Measurements from ENCODE around the gene PTPN5.

PTPN5 gene

GRCh38 chr11:18773681-18774080 lies 17.9 kb downstream of the PTPN5 start:
- no peak for DNase-seq (ENCODE audit: low read depth, low spot score)

DNA sequence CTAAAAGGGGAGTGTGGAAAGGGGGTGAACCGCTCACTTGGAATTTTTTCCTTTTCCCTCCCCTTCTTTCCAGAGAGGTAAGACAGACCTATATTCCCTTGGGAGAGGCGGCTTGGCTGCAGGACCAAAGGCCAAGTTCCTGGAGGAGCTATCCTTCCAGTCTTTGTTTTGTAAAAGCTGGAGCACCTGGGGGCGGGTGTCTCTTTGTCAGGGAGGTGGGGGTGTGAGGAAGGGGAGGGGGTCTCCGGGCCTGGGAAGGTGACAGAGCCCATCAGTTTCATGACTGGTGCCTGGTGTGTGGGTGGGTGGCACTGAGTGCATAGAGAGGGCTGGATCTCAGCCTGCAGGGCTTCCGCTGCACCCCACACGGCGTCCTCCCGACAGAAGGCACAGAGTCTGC lies 18.5 kb downstream of the PTPN5 start:
- no peak for DNase-seq (ENCODE audit: low read depth, low spot score)

GRCh38 chr11:18772211-18772610 lies 19.4 kb downstream of the PTPN5 start:
- no peak for DNase-seq (ENCODE audit: low read depth, low spot score)

- no peak for DNase-seq (ENCODE audit: low read depth, low spot score)
Measured at GRCh38 chr11:18771266-18772035, 20.1 kb downstream of the PTPN5 start.

GRCh38 chr11:18770479-18771125 lies 21.0 kb downstream of the PTPN5 start:
- DNase-seq (ENCODE audit: low read depth, low spot score): no peak

DNA sequence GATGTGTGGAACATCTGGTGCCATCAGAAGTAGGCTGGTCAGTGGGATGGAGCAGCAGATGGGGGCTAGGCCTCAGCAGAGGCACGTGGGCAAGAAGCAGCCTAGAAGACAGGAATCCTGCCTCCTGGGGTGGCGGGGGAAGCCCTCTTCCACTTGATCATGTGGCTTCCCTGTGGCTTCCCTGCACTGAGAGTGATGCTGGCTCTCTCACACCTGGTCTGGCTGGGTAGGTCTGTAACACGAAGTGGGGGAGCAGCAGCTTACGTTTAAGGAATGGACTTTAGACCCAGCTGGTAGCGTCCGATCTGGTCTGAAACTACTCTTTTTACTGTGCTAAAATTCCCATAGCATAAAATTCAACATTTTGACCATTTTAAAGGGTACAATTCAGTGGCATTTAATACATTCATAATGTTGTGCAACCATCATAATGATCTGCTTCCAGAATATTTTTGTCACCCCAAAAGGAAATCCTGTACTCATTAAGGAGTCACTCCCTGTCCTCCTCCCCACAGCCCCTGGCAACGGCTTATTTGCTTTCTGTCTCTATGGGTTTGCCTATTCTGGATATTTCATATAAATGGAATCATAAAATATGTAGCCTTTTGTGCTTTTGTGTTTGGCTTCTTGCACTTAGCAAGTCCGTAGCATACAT lies 21.7 kb downstream of the PTPN5 start:
- DNase-seq (ENCODE audit: low read depth, low spot score): no peak

DNA sequence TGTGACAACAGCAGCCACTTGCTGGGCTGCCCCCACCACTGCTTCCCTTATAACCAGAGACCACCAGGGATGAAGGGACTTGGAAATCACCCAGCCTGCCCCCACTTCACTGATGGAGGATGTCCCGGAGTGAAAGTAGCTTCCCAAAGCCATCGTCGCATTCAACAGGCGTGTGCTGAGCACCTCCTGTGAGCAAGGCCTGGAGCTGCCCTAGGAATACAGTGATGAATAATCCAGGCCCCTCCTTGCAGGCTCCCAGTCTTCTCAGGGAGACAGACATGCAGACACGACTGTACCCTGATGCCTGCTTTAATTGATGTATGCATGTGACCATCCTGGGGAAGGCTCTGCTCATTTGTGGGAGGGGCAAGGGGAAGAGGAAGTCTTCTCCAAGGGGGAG lies 22.6 kb downstream of the PTPN5 start:
- no peak for DNase-seq (ENCODE audit: low read depth, low spot score)

DNA sequence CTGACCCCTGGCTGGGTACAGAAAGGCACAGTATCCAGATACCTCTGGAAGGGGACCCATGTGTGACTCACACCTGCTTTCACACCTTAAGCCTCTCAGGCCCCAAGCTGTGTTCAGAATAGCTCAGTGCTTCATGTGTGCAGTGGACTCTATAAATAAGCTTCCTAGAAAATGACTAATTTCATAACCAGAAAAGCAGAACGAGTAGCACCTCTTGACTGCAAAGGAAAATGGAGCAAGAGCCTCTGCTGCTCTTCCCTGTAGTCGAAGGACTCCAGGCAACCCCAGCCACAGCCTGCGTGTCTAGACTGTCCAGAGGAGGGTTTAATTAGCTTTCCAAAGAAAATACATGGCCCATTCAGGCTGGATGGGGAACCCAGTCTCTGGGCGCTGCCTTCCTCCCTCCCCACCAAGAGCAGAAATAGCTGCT lies 23.1 kb downstream of the PTPN5 start:
- no peak for DNase-seq (ENCODE audit: low read depth, low spot score)

DNA sequence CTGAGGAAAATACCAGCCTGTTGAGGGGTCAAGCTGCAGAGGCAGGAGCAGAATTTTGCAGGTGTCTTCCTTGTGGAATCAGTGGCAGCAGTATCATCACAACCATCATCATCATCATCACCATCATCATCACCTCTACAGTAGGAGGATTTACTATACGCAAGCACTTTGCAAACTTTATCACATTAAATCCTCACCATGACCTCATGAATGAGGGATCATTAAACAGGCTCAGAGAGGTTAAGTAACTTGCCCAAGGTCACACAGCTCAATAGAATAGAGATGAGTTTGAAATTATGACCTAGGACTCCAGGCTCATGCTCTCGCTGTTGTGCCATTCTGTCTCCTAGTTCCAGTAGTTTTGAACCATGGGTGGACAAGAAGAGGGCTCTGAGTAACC lies 25.6 kb downstream of the PTPN5 start:
- DNase-seq (ENCODE audit: low read depth, low spot score): no peak

GRCh38 chr11:18765554-18765953 lies 26.0 kb downstream of the PTPN5 start:
- DNase-seq (ENCODE audit: low read depth, low spot score): no peak

GRCh38 chr11:18761741-18762140 lies 29.9 kb downstream of the PTPN5 start:
- DNase-seq (ENCODE audit: low read depth, low spot score): no peak

DNA sequence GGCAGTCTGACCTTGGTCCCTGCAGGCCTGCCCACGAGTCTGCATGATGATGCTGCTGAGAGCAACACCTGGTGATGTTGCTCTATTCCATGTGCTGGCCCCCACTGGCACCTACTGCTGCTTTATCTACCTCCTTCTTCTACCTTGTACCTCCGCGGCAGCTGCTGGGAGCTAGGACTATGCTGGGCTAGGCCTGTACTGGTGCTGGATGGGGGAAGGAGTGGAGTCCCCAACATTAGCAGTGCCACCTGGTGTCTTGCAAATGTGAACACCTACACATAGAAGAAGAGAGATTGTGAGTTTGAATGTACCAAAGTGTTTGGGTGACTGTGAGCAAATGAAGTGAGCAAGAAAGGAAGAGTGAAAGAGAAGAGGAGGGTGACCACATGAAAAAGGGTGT lies 30.5 kb downstream of the PTPN5 start:
- no peak for DNase-seq (ENCODE audit: low read depth, low spot score)

DNA sequence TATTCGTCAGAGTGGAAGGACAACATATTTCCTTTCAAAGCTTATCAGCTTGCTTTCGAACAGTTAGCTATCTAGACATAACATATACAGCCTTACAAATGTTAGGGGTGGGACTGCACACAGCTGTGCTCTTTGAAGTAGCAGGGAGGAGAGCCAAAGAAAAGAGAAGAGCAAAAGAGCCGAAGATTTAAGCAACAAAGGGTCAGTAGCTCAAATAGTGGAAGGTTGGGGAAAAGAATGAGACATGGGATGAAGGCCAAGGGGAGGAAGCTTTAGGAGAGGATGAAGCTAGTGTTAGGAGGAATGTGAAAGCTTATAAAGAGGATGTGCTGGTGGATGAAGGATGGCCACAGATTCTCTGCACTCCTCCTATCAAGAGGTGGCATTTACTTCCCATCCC lies 33.8 kb downstream of the PTPN5 start:
- DNase-seq (ENCODE audit: low read depth, low spot score): no peak

- no peak for DNase-seq (ENCODE audit: low read depth, low spot score)
Measured at GRCh38 chr11:18756889-18757288, 34.7 kb downstream of the PTPN5 start.

- DNase-seq (ENCODE audit: low read depth, low spot score): no peak
Measured at GRCh38 chr11:18754308-18754707, 37.3 kb downstream of the PTPN5 start.

- no peak for DNase-seq (ENCODE audit: low read depth, low spot score)
Measured at GRCh38 chr11:18752502-18752901, 39.1 kb downstream of the PTPN5 start.

DNA sequence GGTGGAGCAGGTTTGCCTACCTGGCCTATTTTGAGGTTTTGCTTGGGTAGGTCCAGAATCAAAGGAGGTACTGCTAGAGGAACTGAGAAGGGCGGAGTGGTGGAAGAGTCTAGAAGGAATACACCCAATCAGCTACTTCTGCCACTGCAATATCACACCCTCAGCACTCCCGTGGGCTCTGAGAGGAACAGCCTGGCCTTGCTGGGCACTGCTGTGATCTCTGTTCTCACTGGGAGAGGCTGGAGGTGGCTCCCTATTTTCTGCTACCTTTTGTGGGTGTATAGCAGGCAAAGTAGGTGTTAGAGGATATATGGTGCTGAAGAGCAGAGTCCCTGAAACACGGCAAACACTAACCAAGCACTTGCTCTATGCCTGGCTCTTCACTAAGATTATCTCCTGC lies 40.7 kb downstream of the PTPN5 start:
- DNase-seq (ENCODE audit: low read depth, low spot score): no peak

- DNase-seq (ENCODE audit: low read depth, low spot score): peak; percentile 86
Measured at GRCh38 chr11:18749681-18750319, 41.8 kb downstream of the PTPN5 start.

GRCh38 chr11:18748766-18749365 lies 42.7 kb downstream of the PTPN5 start:
- DNase-seq (ENCODE audit: low read depth, low spot score): no peak

DNA sequence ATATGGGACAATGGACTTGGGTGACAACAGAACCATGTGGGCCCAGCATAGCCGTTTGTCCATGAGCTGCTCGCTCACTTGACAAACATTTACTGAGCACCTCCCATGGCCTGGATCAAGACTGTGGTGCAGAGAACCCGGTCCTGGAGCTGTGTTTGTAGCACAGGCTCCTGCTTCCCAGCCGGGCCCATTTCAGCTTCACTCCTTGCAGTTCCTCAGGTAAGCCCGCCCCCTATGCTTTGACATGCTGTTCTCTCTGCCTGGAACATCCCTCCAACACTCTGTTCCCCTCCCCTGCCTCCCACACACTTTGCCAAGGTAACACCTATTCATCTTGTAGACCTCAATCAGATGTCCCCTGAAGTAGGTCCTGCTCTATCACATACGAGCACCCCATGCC lies 46.3 kb downstream of the PTPN5 start:
- no peak for DNase-seq (ENCODE audit: low read depth, low spot score)

DNA sequence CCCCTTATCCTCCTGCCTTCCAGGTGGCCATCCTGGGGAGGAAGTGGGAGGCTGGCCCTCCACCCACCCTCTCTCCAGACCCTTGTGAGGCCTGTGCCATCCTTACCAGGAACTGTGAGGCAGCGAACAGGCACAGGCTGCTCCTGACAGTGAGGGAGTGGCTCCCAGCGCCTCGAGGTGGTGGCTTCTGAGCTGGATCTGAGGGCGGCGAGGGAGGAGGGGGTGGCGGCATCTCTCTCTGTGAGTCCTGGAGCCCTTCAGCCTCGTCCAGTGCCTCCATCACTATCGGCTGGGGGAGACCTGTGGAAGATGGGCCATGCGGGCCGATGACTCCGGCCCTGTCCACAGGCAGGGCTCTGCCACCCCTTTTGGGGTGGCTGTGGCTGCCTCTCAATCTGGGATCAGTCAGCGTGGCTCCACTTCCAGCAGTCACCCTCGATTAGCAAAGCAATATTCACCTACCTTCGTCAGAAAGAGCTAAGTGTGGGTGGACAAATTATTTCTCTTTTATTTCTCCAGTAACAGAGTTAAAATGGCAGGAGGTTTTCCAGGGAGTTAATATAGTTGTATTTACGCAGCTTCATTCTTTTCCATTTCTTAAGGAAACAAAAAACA lies 47.6 kb downstream of the PTPN5 start:
- DNase-seq (ENCODE audit: low read depth, low spot score): no peak

DNA sequence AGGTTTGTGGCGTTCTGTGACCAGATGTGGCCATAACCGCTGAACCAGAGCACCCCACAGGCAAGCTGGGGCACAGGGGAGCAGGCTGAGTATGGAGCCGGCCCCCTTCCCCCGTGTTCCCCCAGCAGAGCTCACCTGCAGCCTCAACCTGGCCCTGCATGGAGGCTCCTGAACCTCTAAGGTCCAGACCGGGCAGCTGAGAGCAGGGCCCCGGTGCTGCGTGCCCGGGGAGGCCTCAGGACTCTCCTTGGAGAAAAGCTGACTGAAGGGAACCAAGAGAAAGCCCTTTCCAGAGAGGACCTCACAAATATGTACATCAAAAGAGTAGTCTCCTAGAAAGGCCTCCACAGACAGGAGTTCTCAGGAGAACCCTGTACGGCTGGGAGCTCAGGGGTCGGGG lies 48.2 kb downstream of the PTPN5 start:
- DNase-seq (ENCODE audit: low read depth, low spot score): no peak
